VCaP (cell line): ENCODE results near the gene CPT1B.

Source experiments
- H3K27ac ChIP-seq: fragments of 450-650 bp; 2 replicates; pipeline ENCODE4 v1.5.1; 2017
- CTCF ChIP-seq: fragments of 450-650 bp; conservative IDR thresholded peaks from 2 replicates; pipeline ENCODE4 v1.5.1; 2017; ENCODE audit warnings: mild to moderate bottlenecking, moderate library complexity

CPT1B gene

GRCh38 chr22:50519151-50519550 lies 59.1 kb downstream of the CPT1B start:
- TF ChIP-seq CTCF = no peak
- H3K27ac ChIP-seq = no peak overlapping the region
